ENCODE results near the gene MICAL2.

- TF ChIP-seq CTCF (IDR thresholded peaks at IDR 0.05) (no peak), EP300 (IDR thresholded peaks at IDR 0.05) (no peak), POLR2A (IDR thresholded peaks at IDR 0.05) (no peak)
These were observed 77.0 kb downstream of the MICAL2 start for GRCh38 chr11:12187399-12187798.
